Panc1 (cell line): ENCODE data around the gene CIC. TPM values are rescaled to one million over a fixed set of nuclear protein-coding genes. Genes with fewer than 3 reads are reported as not detected.

Experiments
- ATAC-seq: fragments of 200-7000 bp; cut with Tn5 transposase; 2 replicates; pipeline ENCODE4 v1.9.1; 2020; ENCODE audit warnings: mild to moderate bottlenecking, moderate library complexity
- BruUV-seq: library from RNA; stranded (reverse); fragments of 400-500 nt; replicated peaks from 2 replicates; lab custom pipeline; 2021; lab: Mats Ljungman, UMichigan
- CTCF ChIA-PET: fragments of 300-600 bp; sonication (Branson Sonifier 250); formaldehyde crosslinking; loops from one replicate; lab custom pipeline; 2022; ENCODE audit warnings: antibody characterized with exemption; lab: Charles Lee
- POLR2A ChIA-PET: fragments of 300-600 bp; sonication (Branson Sonifier 250); formaldehyde crosslinking; loops from one replicate; lab custom pipeline; 2022; ENCODE audit warnings: antibody characterized with exemption; lab: Charles Lee
- DNase-seq: peaks from one replicate; pipeline ENCODE4 v3.0.0-alpha.2; 2010; ENCODE audit warnings: low read depth, low spot score
- H3K27ac ChIP-seq: 2 replicates; pipeline ENCODE4 v1.5.1; 2011; ENCODE audit warnings: mild to moderate bottlenecking, low read length, inconsistent platforms
- H3K27me3 ChIP-seq: fragments of 200-500 bp; sonication (Bioruptor generic); 2 replicates; pipeline ENCODE4 v1.6.0; 2014; ENCODE audit warnings: low read length, inconsistent platforms; ENCODE audit not compliant: control insufficient read depth, insufficient read depth
- H3K36me3 ChIP-seq: fragments of 200-500 bp; sonication (Bioruptor generic); 2 replicates; pipeline ENCODE4 v1.5.1; 2014; ENCODE audit warnings: inconsistent platforms, mild to moderate bottlenecking, low read length, moderate library complexity; ENCODE audit not compliant: control insufficient read depth, insufficient read depth
- H3K4me1 ChIP-seq: 2 replicates; pipeline ENCODE4 v1.5.1; 2011; ENCODE audit warnings: inconsistent platforms, mild to moderate bottlenecking, low read length, moderate library complexity; ENCODE audit not compliant: control insufficient read depth, insufficient read depth
- H3K4me3 ChIP-seq, 2 experiments: 2 replicates each; pipeline ENCODE4 v1.5.1; 2011 to 2012; ENCODE audit warnings: low read depth in 2 of 2, low read length in 2 of 2, mild to moderate bottlenecking in 2 of 2, inconsistent platforms in 1 of 2, moderate library complexity in 1 of 2
- H3K9me3 ChIP-seq: fragments of 200-500 bp; sonication (Bioruptor generic); 2 replicates; pipeline ENCODE4 v1.5.1; 2014; ENCODE audit warnings: low read depth, mild to moderate bottlenecking, inconsistent platforms, low read length, moderate library complexity; ENCODE audit not compliant: control insufficient read depth, insufficient read depth
- POLR2AphosphoS5 ChIP-seq: IDR thresholded peaks from 2 replicates; pipeline ENCODE4 v1.6.1; 2012; ENCODE audit warnings: mild to moderate bottlenecking, low read depth, low read length, moderate library complexity
- SIN3A ChIP-seq: IDR thresholded peaks from 2 replicates; pipeline ENCODE4 v1.6.1; 2012; ENCODE audit warnings: low read depth, mild to moderate bottlenecking, low read length, moderate library complexity, borderline replicate concordance; ENCODE audit not compliant: insufficient read depth
- TCF7L2 ChIP-seq: IDR thresholded peaks from 2 replicates; pipeline ENCODE4 v1.6.1; 2011; ENCODE audit warnings: mild to moderate bottlenecking, low read depth, low read length, inconsistent platforms
- in situ Hi-C: cut with HindIII; loops from 2 replicates; pipeline ENCODE4 v1.10.0; 2016; ENCODE audit warnings: low sequenced_read_pairs, low pct_unique_long_range_greater_than_20kb
- intact Hi-C: fragments of 100-400 bp; cut with micrococcal nuclease; formaldehyde crosslinking; loops from one replicate; pipeline ENCODE4 v1.10.0; 2022; ENCODE audit not compliant: unreplicated experiment
- total RNA-seq: library from RNA; stranded (reverse); gene quantifications from one replicate; pipeline ENCODE4 v1.2.1, GENCODE V29; 2021; ENCODE audit not compliant: unreplicated experiment
- TF ChIP-seq, protein P1 (sequence below), 2 experiments: IDR thresholded peaks; 2 replicates each; pipeline ENCODE4 v1.6.1; 2011 to 2012; ENCODE audit warnings: low read depth in 2 of 2, control low read depth in 1 of 2, low read length in 1 of 2, mild to moderate bottlenecking in 1 of 2, moderate library complexity in 1 of 2; ENCODE audit not compliant: insufficient read depth in 1 of 2
- TF ChIP-seq, protein P2 (sequence below): fragments of 450-650 bp; IDR thresholded peaks from 2 replicates; pipeline ENCODE4 v1.5.1; 2017; ENCODE audit warnings: mild to moderate bottlenecking

Gene CIC
- total RNA-seq, 1 experiment from 2014 or later = 67.4 TPM

DNA sequence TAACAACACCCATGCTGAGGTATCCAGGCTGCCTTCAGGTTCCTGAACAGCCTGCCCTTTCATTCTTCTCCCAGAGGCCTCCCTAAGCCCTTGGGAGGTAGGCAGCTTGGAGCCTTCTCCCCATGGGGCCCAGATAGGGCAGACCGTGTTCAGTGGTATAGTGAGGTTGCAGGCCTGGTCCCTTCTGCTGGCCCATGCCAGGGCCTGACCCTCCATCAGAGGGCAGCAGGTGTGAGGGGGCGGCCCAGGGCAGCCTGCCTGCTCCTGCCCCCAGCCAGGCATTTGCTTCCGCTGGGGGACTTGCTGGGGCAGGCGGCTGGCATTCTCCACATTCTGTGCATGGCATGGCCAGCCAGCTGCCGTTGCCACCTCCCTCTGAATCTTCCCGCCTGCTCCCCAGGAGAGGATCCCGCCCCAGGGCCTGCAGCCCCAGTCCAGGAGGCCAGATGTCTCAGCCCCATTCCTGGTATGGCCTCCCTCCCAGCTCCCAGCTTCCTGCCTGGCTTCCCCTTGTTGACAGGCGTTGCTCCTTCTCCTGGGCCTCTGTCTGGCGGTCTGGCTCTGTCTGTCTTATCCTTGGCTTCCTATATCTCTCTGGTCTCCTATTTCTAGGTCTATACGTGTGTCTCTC, 8.9 kb downstream of the CIC start:
- intact Hi-C loops = no loop called here
- CTCF ChIA-PET = no interaction called here
- Histone ChIP-seq H3K36me3 (no peaks in the 10 kb centered on the region), H3K4me1 (peaks cover 35% of the 10 kb centered on the region), H3K27ac (0 out of 2 replicates have a peak overlapping the region, but pooled peaks have one; percentile 39), H3K27me3 (no peaks in the 10 kb centered on the region), H3K4me3 (no peak overlapping the region), H3K9me3 (no peaks in the 10 kb centered on the region)
- in situ Hi-C loops = no loop called here
- BruUV-seq = no TSS peak
- POLR2A ChIA-PET = no interaction called here
- DNase-seq (no peak), ATAC-seq (no peak)
- TF ChIP-seq, protein P1, sequence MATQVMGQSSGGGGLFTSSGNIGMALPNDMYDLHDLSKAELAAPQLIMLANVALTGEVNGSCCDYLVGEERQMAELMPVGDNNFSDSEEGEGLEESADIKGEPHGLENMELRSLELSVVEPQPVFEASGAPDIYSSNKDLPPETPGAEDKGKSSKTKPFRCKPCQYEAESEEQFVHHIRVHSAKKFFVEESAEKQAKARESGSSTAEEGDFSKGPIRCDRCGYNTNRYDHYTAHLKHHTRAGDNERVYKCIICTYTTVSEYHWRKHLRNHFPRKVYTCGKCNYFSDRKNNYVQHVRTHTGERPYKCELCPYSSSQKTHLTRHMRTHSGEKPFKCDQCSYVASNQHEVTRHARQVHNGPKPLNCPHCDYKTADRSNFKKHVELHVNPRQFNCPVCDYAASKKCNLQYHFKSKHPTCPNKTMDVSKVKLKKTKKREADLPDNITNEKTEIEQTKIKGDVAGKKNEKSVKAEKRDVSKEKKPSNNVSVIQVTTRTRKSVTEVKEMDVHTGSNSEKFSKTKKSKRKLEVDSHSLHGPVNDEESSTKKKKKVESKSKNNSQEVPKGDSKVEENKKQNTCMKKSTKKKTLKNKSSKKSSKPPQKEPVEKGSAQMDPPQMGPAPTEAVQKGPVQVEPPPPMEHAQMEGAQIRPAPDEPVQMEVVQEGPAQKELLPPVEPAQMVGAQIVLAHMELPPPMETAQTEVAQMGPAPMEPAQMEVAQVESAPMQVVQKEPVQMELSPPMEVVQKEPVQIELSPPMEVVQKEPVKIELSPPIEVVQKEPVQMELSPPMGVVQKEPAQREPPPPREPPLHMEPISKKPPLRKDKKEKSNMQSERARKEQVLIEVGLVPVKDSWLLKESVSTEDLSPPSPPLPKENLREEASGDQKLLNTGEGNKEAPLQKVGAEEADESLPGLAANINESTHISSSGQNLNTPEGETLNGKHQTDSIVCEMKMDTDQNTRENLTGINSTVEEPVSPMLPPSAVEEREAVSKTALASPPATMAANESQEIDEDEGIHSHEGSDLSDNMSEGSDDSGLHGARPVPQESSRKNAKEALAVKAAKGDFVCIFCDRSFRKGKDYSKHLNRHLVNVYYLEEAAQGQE (IDR thresholded peaks at IDR 0.05; ENCODE audit: insufficient read depth in 1 of 2, low read depth in 2 of 2, low read length in 1 of 2) = no peak
- TF ChIP-seq SIN3A = no peak
- TF ChIP-seq TCF7L2 = no peak
- TF ChIP-seq, protein P2, sequence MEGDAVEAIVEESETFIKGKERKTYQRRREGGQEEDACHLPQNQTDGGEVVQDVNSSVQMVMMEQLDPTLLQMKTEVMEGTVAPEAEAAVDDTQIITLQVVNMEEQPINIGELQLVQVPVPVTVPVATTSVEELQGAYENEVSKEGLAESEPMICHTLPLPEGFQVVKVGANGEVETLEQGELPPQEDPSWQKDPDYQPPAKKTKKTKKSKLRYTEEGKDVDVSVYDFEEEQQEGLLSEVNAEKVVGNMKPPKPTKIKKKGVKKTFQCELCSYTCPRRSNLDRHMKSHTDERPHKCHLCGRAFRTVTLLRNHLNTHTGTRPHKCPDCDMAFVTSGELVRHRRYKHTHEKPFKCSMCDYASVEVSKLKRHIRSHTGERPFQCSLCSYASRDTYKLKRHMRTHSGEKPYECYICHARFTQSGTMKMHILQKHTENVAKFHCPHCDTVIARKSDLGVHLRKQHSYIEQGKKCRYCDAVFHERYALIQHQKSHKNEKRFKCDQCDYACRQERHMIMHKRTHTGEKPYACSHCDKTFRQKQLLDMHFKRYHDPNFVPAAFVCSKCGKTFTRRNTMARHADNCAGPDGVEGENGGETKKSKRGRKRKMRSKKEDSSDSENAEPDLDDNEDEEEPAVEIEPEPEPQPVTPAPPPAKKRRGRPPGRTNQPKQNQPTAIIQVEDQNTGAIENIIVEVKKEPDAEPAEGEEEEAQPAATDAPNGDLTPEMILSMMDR = no peak
- TF ChIP-seq POLR2AphosphoS5 = no peak

DNA sequence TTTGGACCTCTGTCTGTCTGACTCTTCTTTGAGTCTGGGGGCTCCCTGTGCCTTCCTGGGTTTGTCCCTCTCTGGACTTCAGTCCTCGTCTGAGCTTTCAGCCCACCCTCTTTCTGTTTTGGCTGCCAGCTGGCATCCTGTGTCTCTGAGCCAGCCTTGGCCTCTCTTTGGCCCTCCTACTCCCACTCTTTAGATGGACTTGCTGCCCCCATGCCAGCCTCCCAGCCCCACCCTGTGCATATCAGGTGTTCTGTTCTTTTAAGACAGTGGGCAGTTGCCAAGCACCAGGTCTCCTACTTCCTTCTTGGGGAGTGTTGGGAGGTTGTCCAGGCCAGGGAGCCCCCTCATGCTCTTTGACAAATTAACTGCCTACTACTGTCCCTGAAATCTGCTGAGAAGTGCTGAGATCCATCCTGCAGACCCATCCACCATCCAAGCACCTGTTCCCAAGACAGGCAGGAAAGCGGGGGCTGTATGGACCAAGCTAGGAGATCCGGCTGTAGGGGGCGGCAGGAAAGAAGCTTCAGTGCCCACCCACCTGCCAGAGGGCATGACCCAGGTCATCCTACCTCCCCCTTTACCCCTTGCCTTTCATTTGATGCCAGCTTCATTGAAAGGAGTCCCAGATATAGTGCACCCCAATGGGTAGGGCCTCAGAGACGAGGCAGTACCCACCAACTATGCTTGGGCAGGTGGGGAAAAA, 9.6 kb downstream of the CIC start:
- no peaks in the 10 kb centered on the region for H3K9me3 ChIP-seq
- CTCF ChIA-PET = interaction anchor here (2.6 kb wide), 1 partner anchor 32 kb away, joined by 38 read pairs; no protein-coding TSS in a partner anchor
- no peak overlapping the region for H3K4me3 ChIP-seq
- ATAC-seq (no peak), DNase-seq (no peak)
- TF ChIP-seq, protein P1 (IDR thresholded peaks at IDR 0.05; ENCODE audit: insufficient read depth in 1 of 2, low read depth in 2 of 2, low read length in 1 of 2) = no peak
- TF ChIP-seq POLR2AphosphoS5 (no peak), TCF7L2 (no peak), SIN3A (no peak)
- TF ChIP-seq, protein P2 = no peak
- intact Hi-C loops = no loop called here
- H3K4me1 ChIP-seq = peaks cover 37% of the 10 kb centered on the region
- BruUV-seq = no TSS peak
- no peaks in the 10 kb centered on the region for H3K27me3 ChIP-seq
- H3K36me3 ChIP-seq = no peaks in the 10 kb centered on the region
- POLR2A ChIA-PET = no interaction called here
- in situ Hi-C loops = no loop called here
- H3K27ac ChIP-seq = peak overlapping the region; percentile 39; the same call in 1 of the 2 replicates
